GM19351 (cell line): ENCODE results near the gene ATL1.
A peak's percentile ranks its signal among the peaks of the same experiment; 100 is the strongest.
"Not testable (repeated sequence)": the region's sequence is repeated elsewhere in the genome, so short reads cannot be mapped to it uniquely, and the experiment has no call there.

Experiments
- ATAC-seq: cut with Tn5 transposase; IDR thresholded peaks from one replicate; pipeline ENCODE4 v1.9.1; 2021; ENCODE audit warnings: mild to moderate bottlenecking, moderate library complexity; ENCODE audit not compliant: unreplicated experiment

Gene ATL1

GRCh38 chr14:50600849-50601248 lies 40.9 kb downstream of the ATL1 start:
- ATAC-seq, result no peak

- no peak for ATAC-seq
Observed at GRCh38 chr14:50601394-50601793, 41.4 kb downstream of the ATL1 start.

GRCh38 chr14:50602035-50602434 lies 42.1 kb downstream of the ATL1 start:
- no peak for ATAC-seq

- ATAC-seq, result no peak
Observed at GRCh38 chr14:50603565-50603964, 43.6 kb downstream of the ATL1 start.

GRCh38 chr14:50605766-50606165 lies 45.8 kb downstream of the ATL1 start:
- no peak for ATAC-seq

- no peak for ATAC-seq
Observed at GRCh38 chr14:50606468-50606867, 46.5 kb downstream of the ATL1 start.

- peak; percentile 55 for ATAC-seq
Observed at GRCh38 chr14:50607181-50607580, 47.2 kb downstream of the ATL1 start.

- no peak for ATAC-seq
Observed at GRCh38 chr14:50607761-50608160, 47.8 kb downstream of the ATL1 start.

GRCh38 chr14:50608302-50608851 lies 48.4 kb downstream of the ATL1 start:
- ATAC-seq, result no peak

- ATAC-seq, result no peak
Observed at GRCh38 chr14:50610465-50610864, 50.5 kb downstream of the ATL1 start.

GRCh38 chr14:50612806-50613205 lies 52.9 kb downstream of the ATL1 start:
- ATAC-seq, result no peak

GRCh38 chr14:50615056-50615455 lies 55.1 kb downstream of the ATL1 start:
- no peak for ATAC-seq

- no peak for ATAC-seq
Observed at GRCh38 chr14:50615552-50615951, 55.6 kb downstream of the ATL1 start.

GRCh38 chr14:50616275-50616674 lies 56.3 kb downstream of the ATL1 start:
- ATAC-seq, result no peak

GRCh38 chr14:50619569-50620141 lies 59.7 kb downstream of the ATL1 start:
- ATAC-seq, result peak; percentile 66

- no peak for ATAC-seq
Observed at GRCh38 chr14:50620341-50620740, 60.4 kb downstream of the ATL1 start.

- no peak for ATAC-seq
Observed at GRCh38 chr14:50622978-50623377, 63.0 kb downstream of the ATL1 start.

GRCh38 chr14:50624447-50624846 lies 64.5 kb downstream of the ATL1 start:
- ATAC-seq, result peak; percentile 66

GRCh38 chr14:50624947-50625346 lies 65.0 kb downstream of the ATL1 start:
- ATAC-seq, result not testable (repeated sequence)

GRCh38 chr14:50631408-50631821 lies 71.5 kb downstream of the ATL1 start:
- no peak for ATAC-seq

- ATAC-seq, result no peak
Observed at GRCh38 chr14:50633954-50634353, 74.0 kb downstream of the ATL1 start.

- ATAC-seq, result no peak
Observed at GRCh38 chr14:50635141-50635540, 75.2 kb downstream of the ATL1 start.

GRCh38 chr14:50647282-50647681 lies 87.3 kb downstream of the ATL1 start:
- peak; percentile 97 for ATAC-seq
